Spleen (tissue), 7 donors: ENCODE data around the gene SLC9A8.

Source experiments
- POLR2A ChIP-seq, 3 donors: fragments of 450-650 bp; IDR thresholded peaks; one replicate each; pipeline ENCODE4 v1.5.1; 2017; ENCODE audit warnings: antibody characterized with exemption in 3 of 3, mild to moderate bottlenecking in 1 of 3
- TF ChIP-seq, protein P1 (sequence below), 11 experiments: fragments of 200-600 bp in 7 of 11; fragments of 450-650 bp in 4 of 11; sonication (generic) in 4 of 11; IDR thresholded peaks in 8 of 11; conservative IDR thresholded peaks in 3 of 11; 1 replicate in 7 of 11; 2 replicates in 4 of 11; pipeline versions ENCODE4 v1.4.0 to v1.8.0; 2016 to 2021; ENCODE audit warnings: antibody characterized with exemption in 11 of 11, inconsistent platforms in 4 of 11, mild to moderate bottlenecking in 1 of 11
- donor health status: DM: no; HTN: no; CAD: no; lungs with moderate emphysema.
- donor health status: DM: no; HTN: no; CAD: no.
- donor health status: DM: no; HTN: no; CAD: no.

DNA sequence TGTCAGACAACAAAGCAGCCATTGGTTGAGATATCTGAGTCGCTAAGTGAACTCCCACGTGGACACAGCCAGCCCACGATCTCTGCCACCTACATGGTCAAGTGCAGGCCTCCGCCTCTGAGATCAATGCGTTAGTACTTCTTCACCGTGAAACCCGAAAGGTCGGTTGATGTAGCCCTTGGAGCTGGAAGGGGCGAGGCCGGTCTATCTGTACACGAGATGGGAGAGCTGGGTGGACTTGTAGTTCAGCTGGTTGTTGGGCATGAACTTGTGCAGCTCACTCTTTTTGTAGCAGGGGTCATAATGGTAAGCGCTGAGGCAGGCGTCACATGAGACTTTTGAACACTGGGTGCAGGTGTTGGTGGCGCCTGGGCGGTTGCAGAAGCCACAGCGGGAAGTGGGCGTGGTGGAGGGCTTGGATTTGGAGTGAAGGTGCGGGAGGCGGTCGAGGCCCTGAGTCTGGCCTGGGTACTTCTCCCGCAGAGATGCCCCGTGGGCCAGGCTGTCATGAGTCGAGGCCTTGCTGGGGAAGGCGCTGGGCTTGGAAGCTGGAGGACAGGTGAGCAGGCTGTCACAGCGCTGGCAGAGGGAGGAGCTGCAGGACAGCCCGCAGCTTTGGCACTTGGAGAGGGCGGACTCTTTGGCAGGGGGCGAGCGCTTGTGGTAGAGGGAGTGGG lies 92.9 kb downstream of the SLC9A8 start:
- TF ChIP-seq, protein P1, sequence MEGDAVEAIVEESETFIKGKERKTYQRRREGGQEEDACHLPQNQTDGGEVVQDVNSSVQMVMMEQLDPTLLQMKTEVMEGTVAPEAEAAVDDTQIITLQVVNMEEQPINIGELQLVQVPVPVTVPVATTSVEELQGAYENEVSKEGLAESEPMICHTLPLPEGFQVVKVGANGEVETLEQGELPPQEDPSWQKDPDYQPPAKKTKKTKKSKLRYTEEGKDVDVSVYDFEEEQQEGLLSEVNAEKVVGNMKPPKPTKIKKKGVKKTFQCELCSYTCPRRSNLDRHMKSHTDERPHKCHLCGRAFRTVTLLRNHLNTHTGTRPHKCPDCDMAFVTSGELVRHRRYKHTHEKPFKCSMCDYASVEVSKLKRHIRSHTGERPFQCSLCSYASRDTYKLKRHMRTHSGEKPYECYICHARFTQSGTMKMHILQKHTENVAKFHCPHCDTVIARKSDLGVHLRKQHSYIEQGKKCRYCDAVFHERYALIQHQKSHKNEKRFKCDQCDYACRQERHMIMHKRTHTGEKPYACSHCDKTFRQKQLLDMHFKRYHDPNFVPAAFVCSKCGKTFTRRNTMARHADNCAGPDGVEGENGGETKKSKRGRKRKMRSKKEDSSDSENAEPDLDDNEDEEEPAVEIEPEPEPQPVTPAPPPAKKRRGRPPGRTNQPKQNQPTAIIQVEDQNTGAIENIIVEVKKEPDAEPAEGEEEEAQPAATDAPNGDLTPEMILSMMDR (IDR thresholded peaks at IDR 0.05 in 8 of 11, conservative IDR thresholded peaks at IDR 0.05 in 3 of 11) = no peak
- TF ChIP-seq POLR2A (IDR thresholded peaks at IDR 0.05) = no peak
